HFFc6 (cell line): ENCODE results near the gene HAVCR1. TPM values are rescaled to one million over a fixed set of nuclear protein-coding genes. Genes with fewer than 3 reads are reported as not detected.

Experiments
- DNase-seq: peaks from one replicate; pipeline ENCODE4 v3.0.0-alpha.2; 2018
- H3K27ac Mint-ChIP-seq: 2 replicates; pipeline ENCODE4 v1.8.0; 2020; ENCODE audit warnings: mild to moderate bottlenecking, mixed read lengths
- H3K27me3 Mint-ChIP-seq: 2 replicates; pipeline ENCODE4 v1.8.0; 2021; ENCODE audit warnings: mild to moderate bottlenecking, moderate library complexity, mixed read lengths; ENCODE audit not compliant: insufficient read depth
- H3K36me3 Mint-ChIP-seq: 2 replicates; pipeline ENCODE4 v1.8.0; 2021; ENCODE audit warnings: low read depth, mixed read lengths
- H3K4me1 Mint-ChIP-seq: 2 replicates; pipeline ENCODE4 v1.8.0; 2020; ENCODE audit warnings: low read depth, mixed read lengths
- H3K4me3 Mint-ChIP-seq: 2 replicates; pipeline ENCODE4 v1.8.0; 2020; ENCODE audit warnings: mild to moderate bottlenecking, moderate library complexity, mixed read lengths
- H3K9me3 Mint-ChIP-seq: 2 replicates; pipeline ENCODE4 v1.8.0; 2020; ENCODE audit warnings: mild to moderate bottlenecking, mixed read lengths
- CTCF ChIP-seq: fragments of 200-600 bp; sonication (generic); IDR thresholded peaks from 2 replicates; pipeline ENCODE4 v1.5.0; 2021; ENCODE audit warnings: antibody characterized with exemption, mild to moderate bottlenecking
- total RNA-seq, 6 experiments: library from RNA; stranded (reverse); fragmentation: NEBNext Ultra II Directional; extraction: Animal tissue kit (Norgen Biotek cat#: 25700); gene quantifications; 2 replicates in 1 of 6; 3 replicates in 5 of 6; pipeline ENCODE4 v1.2.3, GENCODE V29; 2021

HAVCR1 gene
- total RNA-seq, 6 experiments from 2014 or later, result not detected

GRCh38 chr5:157069949-157070348 is 11.0 kb upstream of the HAVCR1 start:
- no peak for DNase-seq
- H3K4me3 Mint-ChIP-seq, result no peak overlapping the region
- H3K36me3 Mint-ChIP-seq, result no peaks in the 10 kb centered on the region
- H3K27me3 Mint-ChIP-seq, result no peaks in the 10 kb centered on the region; the same call in none of the 2 replicates
- no peaks in the 10 kb centered on the region for H3K4me1 Mint-ChIP-seq
- TF ChIP-seq CTCF, result peak; percentile 13; the same call in 1 of the 2 replicates
- no peak overlapping the region for H3K27ac Mint-ChIP-seq
- peaks cover 5% of the 10 kb centered on the region; the same call in 1 of the 2 replicates for H3K9me3 Mint-ChIP-seq

- no peak overlapping the region for H3K27ac Mint-ChIP-seq
- no peaks in the 10 kb centered on the region; the same call in none of the 2 replicates for H3K27me3 Mint-ChIP-seq
- no peak for DNase-seq
- peaks cover 8% of the 10 kb centered on the region; the same call in 1 of the 2 replicates for H3K9me3 Mint-ChIP-seq
- no peak for TF ChIP-seq CTCF
- no peaks in the 10 kb centered on the region for H3K36me3 Mint-ChIP-seq
- H3K4me3 Mint-ChIP-seq, result no peak overlapping the region
- no peaks in the 10 kb centered on the region for H3K4me1 Mint-ChIP-seq
Measured at GRCh38 chr5:157068785-157069184, 9.9 kb upstream of the HAVCR1 start.

- no peak for TF ChIP-seq CTCF
- Mint-ChIP-seq H3K36me3 (no peaks in the 10 kb centered on the region), H3K27ac (no peak overlapping the region), H3K27me3 (no peaks in the 10 kb centered on the region; the same call in none of the 2 replicates), H3K4me1 (no peaks in the 10 kb centered on the region), H3K4me3 (no peak overlapping the region), H3K9me3 (peaks cover 13% of the 10 kb centered on the region; the same call in 1 of the 2 replicates)
- no peak for DNase-seq
Measured at GRCh38 chr5:157068339-157068738, 9.4 kb upstream of the HAVCR1 start.

GRCh38 chr5:157067005-157067404 is 8.1 kb upstream of the HAVCR1 start:
- no peaks in the 10 kb centered on the region for H3K36me3 Mint-ChIP-seq
- DNase-seq, result no peak
- peaks cover 17% of the 10 kb centered on the region; the same call in 1 of the 2 replicates for H3K9me3 Mint-ChIP-seq
- no peak overlapping the region for H3K27ac Mint-ChIP-seq
- no peaks in the 10 kb centered on the region for H3K4me1 Mint-ChIP-seq
- no peak overlapping the region for H3K4me3 Mint-ChIP-seq
- H3K27me3 Mint-ChIP-seq, result no peaks in the 10 kb centered on the region; the same call in none of the 2 replicates
- TF ChIP-seq CTCF, result no peak

GRCh38 chr5:157066080-157066479 is 7.2 kb upstream of the HAVCR1 start:
- Mint-ChIP-seq H3K36me3 (no peaks in the 10 kb centered on the region), H3K4me3 (no peak overlapping the region), H3K4me1 (no peaks in the 10 kb centered on the region), H3K9me3 (peaks cover 21% of the 10 kb centered on the region; the same call in 1 of the 2 replicates), H3K27ac (no peak overlapping the region), H3K27me3 (no peaks in the 10 kb centered on the region; the same call in none of the 2 replicates)
- DNase-seq, result no peak
- no peak for TF ChIP-seq CTCF
